GM12892 (cell line): Measurements from ENCODE around the gene TPT1.

Experiments used
- POLR2A ChIP-seq: IDR thresholded peaks from 2 replicates; pipeline ENCODE4 v1.6.1; 2011; ENCODE audit warnings: low read depth, low read length, control low read depth
- POLR2AphosphoS5 ChIP-seq: IDR thresholded peaks from 2 replicates; pipeline ENCODE4 v1.6.1; 2011; ENCODE audit warnings: low read depth, low read length, control low read depth
- TAF1 ChIP-seq: IDR thresholded peaks from 2 replicates; pipeline ENCODE4 v1.6.1; 2011; ENCODE audit warnings: low read depth, mild to moderate bottlenecking, control low read depth, low read length, borderline replicate concordance

DNA sequence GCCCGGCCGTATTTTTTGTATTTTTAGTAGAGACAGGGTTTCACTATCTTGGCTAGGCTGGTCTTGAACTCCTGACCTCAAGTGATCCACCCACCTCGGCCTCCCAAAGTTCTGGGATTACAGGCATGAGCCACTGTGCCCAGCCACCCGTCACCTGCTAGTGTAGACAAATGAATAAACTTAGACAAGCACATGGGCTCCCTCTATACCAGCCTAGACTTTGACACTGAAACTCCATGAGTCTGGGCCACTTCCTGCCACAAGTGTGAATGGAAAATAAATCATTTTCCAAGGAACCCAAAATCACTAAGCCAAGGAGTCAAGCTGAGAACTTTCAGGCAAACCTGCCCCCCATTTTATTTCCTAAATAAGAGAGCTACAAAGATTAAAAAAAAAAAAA is 27.0 kb upstream of the TPT1 start:
- TF ChIP-seq POLR2A (no peak), POLR2AphosphoS5 (no peak), TAF1 (no peak)
